DOHH2 (cell line): ENCODE data around the gene FAM98B.

Experiments used
- EZH2phosphoT487 ChIP-seq: fragments of 200-600 bp; sonication (generic); IDR thresholded peaks from 2 replicates; pipeline ENCODE4 v1.6.1; 2017; ENCODE audit warnings: borderline replicate concordance, mild to moderate bottlenecking, antibody characterized with exemption, low read length, moderate library complexity, mixed read lengths
- TF ChIP-seq, protein P1 (sequence below): fragments of 200-600 bp; sonication (generic); IDR thresholded peaks from one replicate; pipeline ENCODE4 v1.5.1; 2014; ENCODE audit warnings: antibody characterized with exemption, mild to moderate bottlenecking, low read depth, low read length; ENCODE audit not compliant: poor library complexity, severe bottlenecking

DNA sequence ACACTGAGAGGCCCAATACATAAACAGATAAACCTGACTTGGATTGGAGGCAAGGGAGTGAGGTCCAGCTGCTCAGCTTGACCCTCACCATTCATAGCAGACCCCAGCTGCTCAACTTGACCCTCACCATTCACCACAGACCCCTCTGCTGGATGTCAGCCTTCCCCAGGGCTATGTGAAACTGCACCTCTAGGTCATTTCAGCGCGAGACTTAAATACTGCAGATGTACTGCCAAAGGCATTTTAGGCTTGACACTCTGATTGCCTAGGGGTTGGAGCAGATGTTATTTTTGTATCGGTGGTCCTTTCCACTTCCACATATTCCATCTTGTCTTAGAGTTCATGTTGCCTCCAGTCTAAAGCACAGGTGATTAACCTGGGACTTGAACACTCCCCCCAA lies 41.5 kb upstream of the FAM98B start:
- TF ChIP-seq, protein P1, sequence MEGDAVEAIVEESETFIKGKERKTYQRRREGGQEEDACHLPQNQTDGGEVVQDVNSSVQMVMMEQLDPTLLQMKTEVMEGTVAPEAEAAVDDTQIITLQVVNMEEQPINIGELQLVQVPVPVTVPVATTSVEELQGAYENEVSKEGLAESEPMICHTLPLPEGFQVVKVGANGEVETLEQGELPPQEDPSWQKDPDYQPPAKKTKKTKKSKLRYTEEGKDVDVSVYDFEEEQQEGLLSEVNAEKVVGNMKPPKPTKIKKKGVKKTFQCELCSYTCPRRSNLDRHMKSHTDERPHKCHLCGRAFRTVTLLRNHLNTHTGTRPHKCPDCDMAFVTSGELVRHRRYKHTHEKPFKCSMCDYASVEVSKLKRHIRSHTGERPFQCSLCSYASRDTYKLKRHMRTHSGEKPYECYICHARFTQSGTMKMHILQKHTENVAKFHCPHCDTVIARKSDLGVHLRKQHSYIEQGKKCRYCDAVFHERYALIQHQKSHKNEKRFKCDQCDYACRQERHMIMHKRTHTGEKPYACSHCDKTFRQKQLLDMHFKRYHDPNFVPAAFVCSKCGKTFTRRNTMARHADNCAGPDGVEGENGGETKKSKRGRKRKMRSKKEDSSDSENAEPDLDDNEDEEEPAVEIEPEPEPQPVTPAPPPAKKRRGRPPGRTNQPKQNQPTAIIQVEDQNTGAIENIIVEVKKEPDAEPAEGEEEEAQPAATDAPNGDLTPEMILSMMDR, result no peak
- TF ChIP-seq EZH2phosphoT487, result no peak
